GM19372 (cell line): ENCODE results near the gene MACROD2.

ENCODE experiments used
- ATAC-seq: cut with Tn5 transposase; IDR thresholded peaks from one replicate; pipeline ENCODE4 v1.9.1; 2021; ENCODE audit warnings: mild to moderate bottlenecking, low read depth, moderate library complexity; ENCODE audit not compliant: unreplicated experiment

The MACROD2 gene

GRCh38 chr20:14879020-14879697 is 883.8 kb downstream of the MACROD2 start:
- no peak for ATAC-seq

- ATAC-seq = no peak
Observed at GRCh38 chr20:14879839-14880238, 884.5 kb downstream of the MACROD2 start.

GRCh38 chr20:14881518-14881917 is 886.2 kb downstream of the MACROD2 start:
- no peak for ATAC-seq

- ATAC-seq = no peak
Observed at GRCh38 chr20:14882157-14882556, 886.8 kb downstream of the MACROD2 start.

GRCh38 chr20:14882846-14883245 is 887.5 kb downstream of the MACROD2 start:
- ATAC-seq = no peak

GRCh38 chr20:14883324-14883723 is 888.0 kb downstream of the MACROD2 start:
- ATAC-seq = no peak

- ATAC-seq = no peak
Observed at GRCh38 chr20:14885661-14886060, 890.3 kb downstream of the MACROD2 start.

- ATAC-seq = no peak
Observed at GRCh38 chr20:14888134-14888533, 892.8 kb downstream of the MACROD2 start.

GRCh38 chr20:14889496-14890255 is 894.4 kb downstream of the MACROD2 start:
- ATAC-seq = no peak

- no peak for ATAC-seq
Observed at GRCh38 chr20:14890713-14891112, 895.4 kb downstream of the MACROD2 start.

- ATAC-seq = no peak
Observed at GRCh38 chr20:14892782-14893181, 897.5 kb downstream of the MACROD2 start.

- no peak for ATAC-seq
Observed at GRCh38 chr20:14896569-14896968, 901.3 kb downstream of the MACROD2 start.

GRCh38 chr20:14897608-14898007 is 902.3 kb downstream of the MACROD2 start:
- ATAC-seq = no peak

GRCh38 chr20:14902432-14903089 is 907.2 kb downstream of the MACROD2 start:
- peak; percentile 88 for ATAC-seq

GRCh38 chr20:14906908-14907434 is 911.7 kb downstream of the MACROD2 start:
- ATAC-seq = no peak

- ATAC-seq = no peak
Observed at GRCh38 chr20:14910126-14910525, 914.8 kb downstream of the MACROD2 start.

- no peak for ATAC-seq
Observed at GRCh38 chr20:14913896-14914620, 918.7 kb downstream of the MACROD2 start.

GRCh38 chr20:14914633-14915032 is 919.3 kb downstream of the MACROD2 start:
- no peak for ATAC-seq

GRCh38 chr20:14915356-14915755 is 920.0 kb downstream of the MACROD2 start:
- no peak for ATAC-seq

GRCh38 chr20:14916360-14916920 is 921.1 kb downstream of the MACROD2 start:
- ATAC-seq = no peak
